SK-N-MC (cell line): ENCODE data around the gene ISYNA1.

ENCODE experiments used
- EZH2 ChIP-seq: fragments of 200-600 bp; sonication (generic); IDR thresholded peaks from one replicate; pipeline ENCODE4 v1.6.1; 2017; ENCODE audit warnings: antibody characterized with exemption
- POLR2AphosphoS5 ChIP-seq: IDR thresholded peaks from 2 replicates; pipeline ENCODE4 v1.6.1; 2012; ENCODE audit warnings: mild to moderate bottlenecking, low read depth, low read length, borderline replicate concordance

- TF ChIP-seq POLR2AphosphoS5: no peak
- TF ChIP-seq EZH2: no peak
These were observed 12.2 kb downstream of the ISYNA1 start for GRCh38 chr19:18425515-18426415.
